ENCODE data around the gene MVP. TPM values are rescaled to one million over a fixed set of nuclear protein-coding genes. Genes with fewer than 3 reads are reported as not detected.

MVP gene
- total RNA-seq, 4 donors from 2014 or later: 82.2 to 162 (median 129) TPM

DNA sequence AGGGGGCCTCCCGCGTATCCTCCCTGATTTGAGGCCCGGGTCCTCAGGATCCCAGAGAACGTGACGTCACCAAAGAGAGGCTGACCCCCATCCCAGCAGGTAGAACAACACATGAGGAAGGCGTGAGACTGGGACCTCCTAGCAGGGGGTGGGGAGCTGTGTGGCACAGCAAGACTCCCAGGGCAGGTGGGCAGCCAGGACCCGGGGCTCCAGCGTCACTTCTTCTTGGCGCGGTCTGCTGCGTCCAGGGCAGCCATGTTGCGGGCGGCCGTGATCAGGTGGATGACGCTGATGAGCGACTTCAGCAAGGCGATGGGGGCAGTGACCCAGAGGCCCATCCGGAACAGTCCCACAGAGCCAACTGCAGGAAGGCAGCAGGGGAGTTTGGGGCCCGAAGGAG lies 38.7 kb downstream of the MVP start:
- Histone ChIP-seq H3K27ac (no peak overlapping the region), H3K9me3 (no peaks in the 10 kb centered on the region), H3K27me3 (no peaks in the 10 kb centered on the region), H3K4me1 (peaks cover 0 to 27% (median 16%) of the 10 kb centered on the region in 3 donors), H3K36me3 (peaks cover 0 to 33% of the 10 kb centered on the region in 2 donors), H3K4me3 (no peak overlapping the region)
- TF ChIP-seq POLR2AphosphoS5 (IDR thresholded peaks at IDR 0.05) (no peak), POLR2A (IDR thresholded peaks at IDR 0.05) (no peak), EP300 (IDR thresholded peaks at IDR 0.05) (no peak)
- TF ChIP-seq, protein P1, sequence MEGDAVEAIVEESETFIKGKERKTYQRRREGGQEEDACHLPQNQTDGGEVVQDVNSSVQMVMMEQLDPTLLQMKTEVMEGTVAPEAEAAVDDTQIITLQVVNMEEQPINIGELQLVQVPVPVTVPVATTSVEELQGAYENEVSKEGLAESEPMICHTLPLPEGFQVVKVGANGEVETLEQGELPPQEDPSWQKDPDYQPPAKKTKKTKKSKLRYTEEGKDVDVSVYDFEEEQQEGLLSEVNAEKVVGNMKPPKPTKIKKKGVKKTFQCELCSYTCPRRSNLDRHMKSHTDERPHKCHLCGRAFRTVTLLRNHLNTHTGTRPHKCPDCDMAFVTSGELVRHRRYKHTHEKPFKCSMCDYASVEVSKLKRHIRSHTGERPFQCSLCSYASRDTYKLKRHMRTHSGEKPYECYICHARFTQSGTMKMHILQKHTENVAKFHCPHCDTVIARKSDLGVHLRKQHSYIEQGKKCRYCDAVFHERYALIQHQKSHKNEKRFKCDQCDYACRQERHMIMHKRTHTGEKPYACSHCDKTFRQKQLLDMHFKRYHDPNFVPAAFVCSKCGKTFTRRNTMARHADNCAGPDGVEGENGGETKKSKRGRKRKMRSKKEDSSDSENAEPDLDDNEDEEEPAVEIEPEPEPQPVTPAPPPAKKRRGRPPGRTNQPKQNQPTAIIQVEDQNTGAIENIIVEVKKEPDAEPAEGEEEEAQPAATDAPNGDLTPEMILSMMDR (IDR thresholded peaks at IDR 0.05): no peak
- ATAC-seq: no peak
- WGBS, 2 donors (ENCODE audit: low coverage in 1 of 2): 100% methylated on average over 1 of the region's 19 CpGs; no CpG with 5 or more reads in 1 of the 2 donors

DNA sequence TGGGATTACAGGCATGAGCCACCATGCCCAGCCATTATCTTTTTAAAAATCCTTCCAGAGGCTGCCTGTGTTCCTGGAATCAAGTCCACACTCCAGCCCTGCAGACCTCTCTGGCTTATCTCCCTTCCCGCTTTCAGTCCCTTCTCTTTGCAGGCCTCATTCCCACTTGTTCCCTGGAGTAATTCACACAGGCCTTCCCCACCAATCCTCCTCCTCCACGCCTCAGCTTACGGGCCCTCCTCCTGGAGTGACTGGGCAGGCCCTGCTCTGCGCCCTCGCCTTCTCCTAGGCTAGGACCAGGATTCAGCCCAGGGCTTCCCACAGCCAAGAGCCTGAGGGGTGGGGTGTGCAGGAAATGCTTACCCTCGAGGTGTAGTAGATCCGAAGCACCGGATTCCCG lies 40.0 kb downstream of the MVP start:
- H3K36me3 ChIP-seq: peaks cover 0 to 33% of the 10 kb centered on the region in 2 donors
- no peak overlapping the region for H3K27ac ChIP-seq
- WGBS, 2 donors (ENCODE audit: low coverage in 1 of 2): 84 to 100% methylated on average over 1 to 6 of the region's 9 CpGs
- peaks cover 0 to 29% (median 16%) of the 10 kb centered on the region in 3 donors for H3K4me1 ChIP-seq
- no peak overlapping the region for H3K4me3 ChIP-seq
- H3K9me3 ChIP-seq: no peaks in the 10 kb centered on the region
- TF ChIP-seq POLR2AphosphoS5 (IDR thresholded peaks at IDR 0.05) (no peak), POLR2A (IDR thresholded peaks at IDR 0.05) (no peak), EP300 (IDR thresholded peaks at IDR 0.05) (no peak)
- TF ChIP-seq, protein P1 (IDR thresholded peaks at IDR 0.05): no peak
- no peaks in the 10 kb centered on the region for H3K27me3 ChIP-seq
- no peak for ATAC-seq

DNA sequence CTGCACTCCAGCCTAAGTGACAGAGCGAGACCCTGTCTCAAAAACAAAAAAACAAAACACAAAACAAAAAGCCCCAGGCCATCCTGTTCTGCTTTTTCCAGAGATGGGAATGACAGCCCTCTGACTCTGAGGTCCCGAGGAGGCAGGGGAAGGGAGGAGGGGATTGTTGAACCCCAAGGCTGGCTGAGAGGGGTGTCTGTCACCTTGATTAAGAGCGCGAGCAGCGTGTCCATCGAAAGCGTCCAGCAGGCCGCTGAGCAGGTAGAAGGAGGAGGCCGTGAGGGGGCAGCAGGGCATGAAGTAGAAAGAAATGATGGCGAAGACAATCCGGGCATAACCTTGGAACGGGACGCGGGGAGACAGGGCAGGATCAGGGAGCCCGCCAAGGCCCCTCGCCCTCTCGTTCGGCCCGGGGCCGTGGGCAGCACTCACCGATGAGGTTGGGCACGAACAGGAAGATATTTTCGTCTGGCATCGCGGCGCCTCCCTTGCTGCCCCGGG lies 42.2 kb downstream of the MVP start:
- no peak for ATAC-seq
- WGBS, 2 donors (ENCODE audit: low coverage in 1 of 2): 0 to 2% methylated on average over 5 to 22 of the region's 27 CpGs
- peaks cover 5% of the 10 kb centered on the region for H3K27me3 ChIP-seq

DNA sequence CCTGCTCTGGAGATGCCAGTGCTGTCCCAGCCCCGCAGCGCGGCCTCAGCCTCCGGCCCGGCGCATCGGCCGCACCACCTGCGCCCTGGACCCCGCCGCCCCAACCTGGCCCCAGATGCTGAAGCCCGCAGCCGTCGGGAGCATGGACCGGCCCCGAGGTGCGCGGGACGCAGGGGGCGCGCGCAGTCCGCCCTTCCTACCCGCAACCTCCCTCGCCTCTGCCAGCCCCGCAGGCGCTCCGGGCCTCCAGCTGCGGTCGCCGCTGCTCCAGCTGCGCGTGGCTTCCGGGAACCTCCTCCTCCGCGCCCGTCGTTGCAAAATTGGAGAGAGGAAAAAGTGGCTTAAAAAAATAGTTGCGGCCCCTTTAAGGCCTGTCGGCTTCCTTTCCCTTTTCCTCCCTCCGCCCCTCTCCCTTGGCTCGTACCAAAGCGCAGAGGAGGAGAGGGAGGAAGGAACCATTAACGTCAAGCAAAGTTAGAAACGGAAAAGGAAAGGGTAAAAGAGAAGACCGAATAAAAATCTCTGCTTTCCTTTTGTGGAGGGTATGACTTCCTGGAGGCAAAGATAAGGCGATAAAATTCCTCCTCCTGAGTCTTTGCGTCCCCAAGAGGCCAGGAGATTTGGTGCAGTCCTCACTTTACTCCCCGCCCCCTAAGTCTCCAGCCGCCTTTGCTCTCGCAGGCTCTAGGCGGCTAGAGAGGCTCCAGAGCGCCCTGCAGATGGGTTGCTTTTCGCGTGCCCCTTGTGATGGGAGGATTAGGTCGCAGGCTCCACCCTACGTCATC lies 42.8 kb downstream of the MVP start, which contains the start of gene CDIPT:
TSS of gene CDIPT (minus strand) at position 343 of the 785 bp plus-strand sequence. CDS start 369 bp downstream, outside the sequence.
- Histone ChIP-seq H3K27me3 (peaks cover 5% of the 10 kb centered on the region), H3K27ac (peak within 1 kb of the TSS; percentile 62 to 93 (median 86)), H3K36me3 (peaks cover 0 to 33% of the 10 kb centered on the region in 2 donors), H3K4me1 (peaks cover 0 to 29% (median 16%) of the 10 kb centered on the region in 3 donors), H3K9me3 (no peaks in the 10 kb centered on the region), H3K4me3 (peak within 1 kb of the TSS; percentile 76 to 99)
- WGBS, 2 donors (ENCODE audit: low coverage in 1 of 2): 0 to 2% methylated on average over 2 to 9 of the region's 57 CpGs
- TF ChIP-seq POLR2AphosphoS5 (IDR thresholded peaks at IDR 0.05) (peak; percentile 68), EP300 (IDR thresholded peaks at IDR 0.05) (no peak), POLR2A (IDR thresholded peaks at IDR 0.05) (peak; percentile 38 to 46)
- TF ChIP-seq, protein P1 (IDR thresholded peaks at IDR 0.05): peak in 3 of 4 experiments; percentile 74 to 83 (median 80)
- peak; percentile 98 for ATAC-seq

More for the DNA sequence above, 42.2 kb downstream of the MVP start:
- Histone ChIP-seq H3K9me3 (no peaks in the 10 kb centered on the region), H3K4me3 (peak overlapping the region; percentile 76 to 99), H3K36me3 (peaks cover 0 to 33% of the 10 kb centered on the region in 2 donors), H3K4me1 (peaks cover 0 to 29% (median 16%) of the 10 kb centered on the region in 3 donors), H3K27ac (peak overlapping the region; percentile 62 to 93 (median 86))
- no peak for TF ChIP-seq EP300 (IDR thresholded peaks at IDR 0.05)
- TF ChIP-seq POLR2AphosphoS5 (IDR thresholded peaks at IDR 0.05): no peak
- no peak for TF ChIP-seq POLR2A (IDR thresholded peaks at IDR 0.05)
- TF ChIP-seq, protein P1 (IDR thresholded peaks at IDR 0.05): no peak

Data from gastroesophageal sphincter (tissue), 4 donors.